OCI-LY3 (cell line): Measurements from ENCODE around the gene PTPN1.

Source experiments
- H2AFZ ChIP-seq: fragments of 200-600, 300-600 bp; shearing (Covaris generic); 2 replicates; pipeline ENCODE4 v1.6.0; 2014; ENCODE audit warnings: antibody characterized with exemption, low read depth, low read length
- H3K27ac ChIP-seq: fragments of 200-600, 300-600 bp; sonication (generic); 2 replicates; pipeline ENCODE4 v1.5.1; 2014; ENCODE audit warnings: mild to moderate bottlenecking, low read length, moderate library complexity, mixed read lengths
- H3K27me3 ChIP-seq: fragments of 200-600, 300-600 bp; sonication (generic); 2 replicates; pipeline ENCODE4 v1.6.1; 2014; ENCODE audit warnings: low read depth, low read length, mixed read lengths
- H3K36me3 ChIP-seq: fragments of 200-600, 300-600 bp; sonication (generic); replicated peaks from 2 replicates; pipeline ENCODE3; 2014; ENCODE audit warnings: low read depth, low read length, mixed read lengths
- H3K4me1 ChIP-seq: fragments of 300-600, 200-600 bp; sonication (generic); 2 replicates; pipeline ENCODE4 v1.6.1; 2014; ENCODE audit warnings: low read length, mixed read lengths
- H3K4me2 ChIP-seq: fragments of 200-600, 300-600 bp; sonication (generic); 2 replicates; pipeline ENCODE4 v1.6.1; 2014; ENCODE audit warnings: low read length, mixed read lengths
- H3K4me3 ChIP-seq: fragments of 300-600, 200-600 bp; sonication (generic); 2 replicates; pipeline ENCODE4 v1.5.1; 2014; ENCODE audit warnings: antibody characterized with exemption, mild to moderate bottlenecking, low read length, moderate library complexity
- H3K79me2 ChIP-seq: fragments of 300-600, 200-600 bp; shearing (Covaris generic); 2 replicates; pipeline ENCODE4 v1.6.1; 2014; ENCODE audit warnings: mild to moderate bottlenecking, low read length, mixed read lengths
- H3K9ac ChIP-seq: fragments of 300-600, 200-600 bp; shearing (Covaris generic); 2 replicates; pipeline ENCODE4 v1.6.0; 2014; ENCODE audit warnings: mild to moderate bottlenecking, low read length, moderate library complexity
- H3K9me3 ChIP-seq: fragments of 200-600, 300-600 bp; shearing (Covaris generic); 2 replicates; pipeline ENCODE4 v1.6.1; 2014; ENCODE audit warnings: low read length, mixed read lengths; ENCODE audit not compliant: insufficient read depth
- H4K20me1 ChIP-seq: fragments of 200-600, 300-600 bp; sonication (generic); 2 replicates; pipeline ENCODE4 v1.6.1; 2016; ENCODE audit warnings: low read length, mixed read lengths; ENCODE audit not compliant: insufficient read depth
- CTCF ChIP-seq: fragments of 200-600, 300-600 bp; sonication (generic); IDR thresholded peaks from 2 replicates; pipeline ENCODE4 v1.5.1; 2014; ENCODE audit warnings: antibody characterized with exemption, low read length, low read depth
- EZH2phosphoT487 ChIP-seq: fragments of 200-600 bp; shearing (Covaris generic); IDR thresholded peaks from 2 replicates; pipeline ENCODE4 v1.6.1; 2018; ENCODE audit warnings: antibody characterized with exemption, mixed run types, low read depth

Gene PTPN1

GRCh38 chr20:50509923-50510705 is at the start of gene PTPN1:
PTPN1 (plus strand) TSS chr20:50510383; CDS start chr20:50510528, 145 bp downstream.
- peaks cover 29% of the 10 kb centered on the region for H3K4me1 ChIP-seq
- H3K4me2 ChIP-seq: peak within 1 kb of the TSS; percentile 98
- no peaks in the 10 kb centered on the region for H3K9me3 ChIP-seq
- peaks cover 36% of the 10 kb centered on the region for H3K36me3 ChIP-seq
- H3K9ac ChIP-seq: peak within 1 kb of the TSS; percentile 80
- H3K27me3 ChIP-seq: no peaks in the 10 kb centered on the region
- H2AFZ ChIP-seq: peak within 1 kb of the TSS; percentile 62
- H3K27ac ChIP-seq: peak within 1 kb of the TSS; percentile 92
- peaks cover 26% of the 10 kb centered on the region for H4K20me1 ChIP-seq
- peak within 1 kb of the TSS; percentile 88 for H3K4me3 ChIP-seq
- H3K79me2 ChIP-seq: peaks cover 57% of the 10 kb centered on the region
- TF ChIP-seq CTCF (no peak), EZH2phosphoT487 (no peak)

GRCh38 chr20:50460608-50461267 is 49.4 kb upstream of the PTPN1 start:
- no peaks in the 10 kb centered on the region for H3K79me2 ChIP-seq
- H3K27ac ChIP-seq: no peak overlapping the region
- no peaks in the 10 kb centered on the region for H3K36me3 ChIP-seq
- TF ChIP-seq CTCF (peak; percentile 97), EZH2phosphoT487 (no peak)
- peaks cover 10% of the 10 kb centered on the region for H3K4me1 ChIP-seq
- H3K9ac ChIP-seq: no peak overlapping the region
- H3K4me3 ChIP-seq: no peak overlapping the region
- 0 out of 2 replicates have a peak overlapping the region, but pooled peaks have one; percentile 14 for H3K4me2 ChIP-seq
- no peaks in the 10 kb centered on the region for H4K20me1 ChIP-seq
- no peaks in the 10 kb centered on the region for H3K9me3 ChIP-seq
- H3K27me3 ChIP-seq: peaks cover 21% of the 10 kb centered on the region
- H2AFZ ChIP-seq: no peak overlapping the region

- Histone ChIP-seq H3K27me3 (peaks cover 21% of the 10 kb centered on the region), H4K20me1 (no peaks in the 10 kb centered on the region), H3K4me3 (no peak overlapping the region), H2AFZ (no peak overlapping the region), H3K4me1 (peaks cover 10% of the 10 kb centered on the region), H3K79me2 (no peaks in the 10 kb centered on the region), H3K9ac (no peak overlapping the region), H3K4me2 (no peak overlapping the region), H3K36me3 (no peaks in the 10 kb centered on the region), H3K27ac (no peak overlapping the region), H3K9me3 (no peaks in the 10 kb centered on the region)
- TF ChIP-seq EZH2phosphoT487 (no peak), CTCF (no peak)
These were observed 48.0 kb upstream of the PTPN1 start for GRCh38 chr20:50462093-50462690.
